GM20000 (cell line): ENCODE data around the gene ZNF423.

Experiments used
- DNase-seq: peaks from one replicate; pipeline ENCODE4 v3.0.0; 2012; ENCODE audit warnings: low spot score
- CTCF ChIP-seq: IDR thresholded peaks from 2 replicates; pipeline ENCODE4 v1.5.1; 2012; ENCODE audit warnings: mild to moderate bottlenecking, control low read depth; ENCODE audit errors: extremely low read depth, missing control alignments

Gene ZNF423

GRCh38 chr16:49632086-49632794 lies 223.7 kb downstream of the ZNF423 start:
- TF ChIP-seq CTCF, result no peak
- DNase-seq, result no peak

- DNase-seq, result no peak
- TF ChIP-seq CTCF, result no peak
These were observed 224.5 kb downstream of the ZNF423 start for GRCh38 chr16:49631187-49632041.

DNA sequence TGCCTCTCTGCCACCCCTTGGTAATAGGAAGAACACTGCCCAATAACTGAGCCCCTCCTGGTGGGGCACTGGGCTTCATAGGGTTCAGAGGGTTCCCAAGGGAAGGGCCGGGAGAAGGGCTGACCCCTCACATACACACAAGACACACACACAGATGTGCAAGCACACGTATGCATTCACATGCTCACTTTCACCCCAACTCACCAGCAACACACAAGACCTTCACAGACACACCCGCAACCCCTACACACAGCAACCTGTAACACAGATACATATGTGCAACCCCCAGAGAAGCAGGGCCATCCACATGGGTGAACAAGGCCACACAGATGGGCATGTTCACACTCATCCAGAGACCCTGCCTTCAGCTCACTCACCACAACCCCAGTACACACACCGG lies 225.1 kb downstream of the ZNF423 start:
- TF ChIP-seq CTCF, result no peak
- no peak for DNase-seq

DNA sequence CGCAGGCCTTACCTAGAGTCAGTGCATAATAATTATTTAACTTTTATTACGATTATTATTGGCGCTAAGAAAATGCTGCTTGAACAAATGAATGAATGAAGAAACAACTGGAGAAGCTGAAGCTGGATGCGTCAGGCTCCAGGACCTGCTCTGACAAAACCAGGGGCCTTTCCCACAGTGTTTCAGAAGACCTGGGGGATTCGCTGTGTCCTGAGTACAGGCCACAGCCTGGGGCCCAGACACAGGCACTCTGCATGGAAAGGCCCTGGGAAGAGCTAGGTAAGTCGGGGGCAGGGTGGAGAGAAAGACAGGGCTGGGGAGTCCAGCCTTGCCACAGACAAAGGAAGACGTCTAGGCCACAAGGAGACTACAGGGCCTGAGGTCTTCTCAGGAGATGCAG lies 226.1 kb downstream of the ZNF423 start:
- DNase-seq, result no peak
- TF ChIP-seq CTCF, result no peak

- DNase-seq, result no peak
- TF ChIP-seq CTCF, result no peak
These were observed 227.8 kb downstream of the ZNF423 start for GRCh38 chr16:49628148-49628547.

DNA sequence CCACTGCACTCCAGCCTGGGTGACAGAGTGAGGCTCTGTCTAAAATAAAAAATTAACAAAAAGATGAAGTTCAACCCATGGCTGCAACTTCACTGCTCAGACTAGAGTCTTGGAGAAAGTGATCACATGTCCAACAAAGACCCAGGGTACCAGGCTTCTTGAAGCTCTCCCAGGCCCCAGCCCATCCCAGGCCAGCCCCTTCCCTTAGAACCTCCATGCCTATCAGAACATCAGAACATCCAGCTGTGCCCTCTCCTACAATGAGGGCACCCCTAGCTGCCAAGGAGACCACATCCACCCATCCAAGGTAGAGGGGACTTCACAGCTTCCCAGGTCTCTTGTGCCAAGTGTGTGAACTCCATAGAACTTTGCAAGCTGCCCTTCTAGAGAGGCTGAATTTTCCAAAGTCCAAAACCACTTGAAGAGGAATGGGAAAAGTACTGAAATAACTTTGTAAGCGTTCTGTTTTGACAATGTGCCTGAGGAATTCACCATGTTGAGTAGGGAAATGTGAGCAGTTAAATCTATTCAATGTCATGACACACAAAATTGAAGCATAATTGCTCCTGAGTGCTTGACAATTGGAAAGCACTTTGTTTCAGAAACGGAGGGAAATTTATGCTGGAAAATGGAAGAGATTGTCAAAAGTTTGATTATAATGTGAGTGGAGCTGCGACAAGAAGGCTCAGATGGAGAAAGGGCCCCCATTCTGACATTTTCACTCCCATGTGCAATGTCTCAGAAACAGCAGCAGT lies 230.4 kb downstream of the ZNF423 start:
- no peak for DNase-seq

More for the DNA sequence above, 230.4 kb downstream of the ZNF423 start:
- no peak for TF ChIP-seq CTCF
